Stimulated activated CD8-positive, alpha-beta memory T cell treated with anti-CD3 and anti-CD28 coated beads, Interleukin-7, amount 100 ng/mL, for 48 hours (primary cell): Measurements from ENCODE around the gene CROCC2.
A peak's percentile ranks its signal among the peaks of the same experiment; 100 is the strongest.

Source experiments
- DNase-seq, 2 donors: peaks; one replicate each; pipeline ENCODE4 v3.0.0-alpha.2; 2020; ENCODE audit warnings: low read depth in 1 of 2; ENCODE audit errors: extremely low read depth in 1 of 2

Gene CROCC2

DNA sequence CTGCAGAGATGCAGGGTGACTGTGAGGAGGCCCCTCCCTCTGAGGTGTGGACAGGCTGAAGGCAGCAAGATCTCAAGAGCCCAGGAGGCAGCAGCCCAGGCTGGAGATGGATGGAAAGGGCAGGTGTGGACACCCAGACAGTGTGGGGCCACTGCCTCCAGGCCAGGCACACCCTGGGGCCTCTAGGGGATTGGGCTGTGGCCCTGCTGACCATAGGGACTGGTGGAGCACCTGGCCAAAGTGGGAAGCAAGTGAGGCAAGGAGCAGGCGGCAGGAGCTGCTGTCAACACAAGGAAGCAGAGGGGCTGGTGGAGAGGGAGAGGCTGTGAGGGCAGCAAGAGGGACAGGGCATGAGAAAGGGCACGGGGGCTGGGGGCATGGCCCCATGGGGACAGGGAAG lies 103.1 kb downstream of the CROCC2 start:
- DNase-seq, result no peak

DNA sequence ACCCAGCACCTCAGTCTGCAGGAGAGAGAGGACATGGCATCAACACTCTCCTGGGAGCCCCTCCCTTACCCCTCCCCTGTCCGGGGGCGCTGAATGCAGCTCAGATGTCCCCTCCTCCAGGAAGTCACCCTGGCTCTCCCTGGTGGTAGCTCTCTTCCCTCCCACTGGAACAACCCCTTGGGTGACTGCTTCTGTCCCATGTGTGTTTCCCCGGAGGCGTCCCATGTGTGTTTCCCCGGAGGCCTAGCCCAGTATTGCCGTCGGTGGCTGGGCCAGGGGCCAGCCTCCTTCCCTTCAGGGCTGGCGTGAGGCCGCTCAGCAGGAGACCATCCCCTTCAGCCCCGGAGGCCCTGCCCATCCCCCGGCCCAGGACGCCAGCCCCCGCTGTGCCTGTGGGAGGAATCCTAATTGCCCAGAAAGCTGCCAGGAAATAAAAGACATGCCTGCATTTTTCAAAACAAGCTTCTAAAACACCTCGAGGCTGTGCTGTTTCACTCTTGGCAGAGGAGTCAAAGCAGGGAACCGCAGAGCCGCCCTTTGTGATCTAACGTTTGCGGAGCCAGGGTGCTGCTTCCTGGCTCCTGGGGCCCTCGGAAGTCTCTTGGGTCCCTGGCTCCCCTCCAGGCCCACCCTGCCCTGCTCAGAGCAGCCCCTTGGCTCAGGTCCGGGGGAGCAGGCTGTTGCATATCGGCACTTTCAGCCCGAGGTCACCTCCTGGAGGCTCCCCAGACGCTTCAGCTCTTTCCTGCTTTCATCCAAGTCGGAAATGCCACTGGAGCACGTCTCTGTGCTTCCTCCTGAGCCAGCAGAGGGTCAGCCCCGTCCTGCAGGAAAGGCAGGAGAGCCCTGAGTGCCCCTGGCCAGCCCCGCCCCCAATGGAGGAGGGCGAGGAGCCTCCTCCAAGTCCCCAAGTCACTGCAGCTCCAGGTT lies 103.7 kb downstream of the CROCC2 start:
- peak in 1 of 2 donors; percentile 29 for DNase-seq

DNA sequence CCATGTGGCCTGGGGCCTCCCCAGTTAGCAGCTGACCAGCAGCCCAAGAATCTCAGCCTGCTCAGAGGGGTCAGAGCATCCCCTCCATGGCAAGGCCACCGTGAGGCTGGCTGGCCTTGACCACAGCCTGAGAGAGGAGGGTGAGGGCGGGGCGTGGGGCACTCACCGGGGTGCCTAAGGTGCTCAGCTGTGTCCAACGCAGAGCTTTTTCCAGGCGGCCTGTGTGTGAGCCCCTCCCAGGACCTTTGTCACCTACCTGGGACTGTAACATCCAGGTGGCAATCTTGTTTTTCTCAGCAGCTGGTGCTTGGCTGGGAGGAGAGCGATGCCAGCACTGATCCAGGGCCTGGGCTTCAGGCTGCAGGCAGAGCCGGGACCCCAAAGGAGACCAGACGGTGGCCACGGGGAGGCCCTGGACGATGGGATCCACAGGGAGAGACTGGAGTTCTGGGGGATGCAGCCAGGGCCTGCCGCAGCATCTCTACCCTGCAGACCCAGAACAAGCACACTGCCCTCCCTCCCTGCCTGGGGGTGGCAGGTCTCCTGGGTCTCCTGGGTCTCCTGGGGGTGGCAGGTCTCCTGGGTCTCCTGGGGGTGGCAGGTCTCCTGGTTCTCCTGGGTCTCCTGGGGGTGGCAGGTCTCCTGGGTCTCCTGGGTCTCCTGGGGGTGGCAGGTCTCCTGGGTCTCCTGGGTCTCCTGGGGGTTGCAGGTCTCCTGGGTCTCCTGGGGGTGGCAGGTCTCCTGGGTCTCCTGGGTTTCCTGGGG lies 104.6 kb downstream of the CROCC2 start:
- DNase-seq, result no peak

DNA sequence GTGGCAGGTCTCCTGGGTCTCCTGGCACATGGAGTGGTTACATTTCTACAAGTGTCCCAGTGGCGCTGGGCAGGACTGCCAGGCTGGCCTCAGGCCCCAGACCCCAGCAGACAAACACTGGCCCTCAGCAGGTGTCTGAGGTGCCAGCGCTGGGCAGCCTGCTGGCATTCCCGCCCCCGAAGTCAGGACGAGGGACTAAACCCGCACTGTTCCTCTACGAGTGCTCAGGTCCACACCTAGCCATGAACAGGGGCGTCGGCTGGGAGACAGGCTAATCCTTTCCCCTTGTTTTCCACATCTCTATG lies 105.1 kb downstream of the CROCC2 start:
- DNase-seq, result no peak

DNA sequence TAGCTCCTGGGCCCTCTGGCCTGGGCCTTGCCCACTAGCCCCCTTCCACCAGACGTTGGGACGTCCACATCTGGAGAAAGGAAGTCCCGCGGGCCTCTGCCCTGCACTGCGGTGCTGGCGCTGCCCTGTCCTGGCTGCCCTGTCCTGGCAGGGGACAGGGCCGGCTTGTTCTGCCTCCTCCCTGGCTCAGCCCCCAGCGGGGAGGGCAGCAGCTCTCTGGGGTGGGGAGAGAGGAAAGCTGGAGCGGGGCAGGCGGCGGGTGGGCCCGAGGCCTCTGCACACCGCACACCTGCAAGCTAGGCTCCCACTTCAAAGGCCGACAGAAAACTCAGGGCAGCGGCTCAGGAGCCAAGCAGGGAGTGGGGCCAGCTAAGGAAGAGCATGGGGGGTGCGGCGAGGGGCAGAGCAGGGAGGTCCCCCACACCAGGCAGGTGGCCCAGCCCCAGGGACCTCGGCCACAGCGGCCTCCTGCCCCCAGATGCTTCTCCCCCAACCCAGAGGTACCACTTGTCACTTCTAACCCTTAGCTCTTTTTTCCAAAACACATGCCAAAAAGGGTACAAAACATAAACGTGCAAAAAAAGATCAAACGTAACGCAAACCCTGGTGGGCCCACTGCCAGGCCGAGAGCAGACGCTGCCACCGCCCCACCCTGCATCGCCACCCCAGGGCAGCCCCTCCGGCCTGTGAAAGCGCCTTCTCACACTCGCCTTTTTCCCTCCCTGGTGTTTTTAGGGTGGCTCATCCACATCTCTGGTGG lies 105.8 kb downstream of the CROCC2 start:
- DNase-seq, result no peak

DNA sequence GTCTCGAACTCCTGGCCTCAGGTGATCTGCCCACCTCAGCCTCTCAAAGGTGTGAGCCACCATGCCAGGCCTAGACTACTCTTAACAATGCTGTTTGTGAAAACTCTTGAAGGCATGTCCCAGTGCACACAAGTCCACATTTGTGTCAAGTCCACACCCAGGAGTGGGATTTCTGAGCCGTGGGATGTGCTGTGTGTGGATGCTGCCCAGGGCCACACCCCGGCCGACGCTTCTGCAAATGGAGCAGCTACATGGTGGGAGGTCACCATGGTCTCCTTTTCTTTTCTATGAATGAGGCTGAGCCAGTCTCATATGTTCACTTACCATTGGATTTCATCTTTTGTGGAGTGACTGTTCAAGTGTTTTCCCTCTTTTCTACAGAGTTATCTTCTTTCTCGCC lies 108.1 kb downstream of the CROCC2 start:
- no peak for DNase-seq

DNA sequence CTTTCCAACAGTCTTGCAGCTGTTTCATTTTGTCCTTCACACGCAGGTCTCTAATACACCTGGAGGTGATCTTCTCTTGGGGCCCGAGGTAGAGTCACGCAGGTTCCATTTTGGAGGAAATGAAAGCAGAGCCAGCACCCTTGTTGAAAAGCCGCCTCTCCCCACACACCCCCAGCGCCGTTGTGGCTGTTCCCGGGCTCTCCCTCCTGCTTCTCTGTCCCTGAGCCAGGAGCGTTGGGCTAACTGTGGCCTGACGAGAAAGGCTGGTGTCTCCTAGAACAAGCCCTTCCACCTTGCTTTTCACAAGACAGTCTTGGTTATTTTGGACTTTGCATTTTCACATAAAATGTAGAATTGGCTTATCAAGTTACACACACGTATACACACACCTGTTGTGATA lies 108.6 kb downstream of the CROCC2 start:
- DNase-seq, result no peak

DNA sequence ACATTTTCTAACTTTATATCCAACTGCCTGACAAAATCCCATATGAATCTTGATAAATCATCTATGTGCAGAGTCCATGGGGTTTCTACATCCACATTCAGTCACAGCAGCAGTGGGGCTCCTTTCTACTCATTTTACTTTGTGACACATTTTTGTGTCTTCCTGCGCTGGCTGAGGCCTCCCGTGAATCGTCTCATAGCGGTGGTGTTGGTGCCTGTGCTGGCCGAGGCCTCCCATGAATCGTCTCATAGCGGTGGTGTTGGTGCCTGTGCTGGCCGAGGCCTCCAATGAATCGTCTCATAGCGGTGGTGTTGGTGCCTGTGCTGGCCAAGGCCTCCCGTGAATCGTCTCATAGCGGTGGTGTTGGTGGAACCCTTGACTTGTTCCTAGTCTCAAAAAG lies 109.3 kb downstream of the CROCC2 start:
- no peak for DNase-seq

DNA sequence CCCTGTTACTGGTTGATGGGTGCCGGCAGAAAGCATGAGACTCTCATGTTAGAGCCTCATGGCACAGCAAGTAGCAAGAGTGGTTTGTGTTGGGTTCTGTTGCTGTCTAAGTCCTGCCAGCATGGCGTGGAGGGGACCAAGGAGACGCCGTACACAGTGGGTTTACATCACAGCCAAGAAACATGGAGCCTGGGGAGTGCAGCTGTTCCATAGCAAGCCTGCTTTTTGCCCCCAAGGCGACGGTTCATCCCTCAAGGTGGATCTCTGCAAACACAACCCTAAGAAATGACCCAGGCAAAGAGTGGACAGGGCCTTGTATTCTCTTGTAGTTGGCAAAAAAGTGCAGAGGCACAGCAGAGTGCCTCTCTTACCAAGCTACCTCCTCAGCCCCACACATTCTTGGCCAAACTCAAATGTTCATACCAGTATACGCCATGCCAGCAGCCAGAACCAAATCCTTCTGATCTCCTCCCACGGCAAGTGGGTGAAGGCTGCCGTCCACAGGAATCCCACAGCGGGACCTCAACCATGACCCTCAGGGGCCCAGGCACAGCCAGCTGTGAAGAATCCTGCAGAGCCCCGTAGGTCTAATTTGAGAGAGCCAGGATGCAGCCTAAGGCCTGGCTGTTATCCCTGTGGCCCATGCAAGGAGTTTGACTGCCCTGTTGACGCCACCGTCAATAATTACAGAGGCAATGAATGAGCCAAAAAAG lies 111.2 kb downstream of the CROCC2 start:
- DNase-seq, result no peak

DNA sequence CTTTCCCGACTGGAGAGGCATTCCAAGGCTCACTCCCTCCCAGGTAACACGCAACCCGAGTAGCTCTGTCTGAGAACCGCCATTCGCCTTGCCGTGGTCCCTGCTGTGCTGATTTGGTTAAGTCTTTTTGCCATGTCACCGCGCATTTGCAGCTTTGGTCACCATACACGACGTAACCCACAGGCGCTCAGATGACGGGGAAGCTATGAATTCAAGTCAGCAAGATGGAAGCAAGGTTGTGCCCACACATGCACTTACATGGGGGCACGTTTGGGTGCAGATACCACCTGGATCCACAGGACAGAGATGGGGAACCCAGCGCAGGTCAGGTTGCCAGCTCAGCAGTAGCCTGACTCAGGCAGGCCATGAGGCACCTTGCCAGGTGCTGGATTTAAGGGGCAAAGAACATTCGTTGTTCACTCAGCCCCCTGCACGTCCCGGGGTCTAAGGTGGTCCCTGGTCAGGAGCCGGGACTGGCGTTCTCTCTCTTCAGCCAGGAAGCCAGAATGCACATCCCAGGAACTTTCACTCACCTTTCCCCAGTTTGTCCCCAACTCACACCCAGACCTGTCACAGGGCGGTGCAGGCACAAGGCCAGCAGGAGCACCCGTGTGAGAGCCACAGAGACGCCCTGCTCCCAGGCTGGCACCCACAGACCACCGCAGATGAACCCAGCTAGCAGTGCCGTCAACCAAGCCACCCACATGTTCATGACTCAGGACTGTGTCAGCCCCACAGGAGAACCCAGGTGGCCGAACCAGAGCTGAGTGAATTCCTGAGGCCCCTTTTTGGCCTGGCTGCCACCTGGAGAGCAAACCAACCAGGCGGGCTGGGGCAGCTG lies 112.1 kb downstream of the CROCC2 start:
- no peak for DNase-seq

DNA sequence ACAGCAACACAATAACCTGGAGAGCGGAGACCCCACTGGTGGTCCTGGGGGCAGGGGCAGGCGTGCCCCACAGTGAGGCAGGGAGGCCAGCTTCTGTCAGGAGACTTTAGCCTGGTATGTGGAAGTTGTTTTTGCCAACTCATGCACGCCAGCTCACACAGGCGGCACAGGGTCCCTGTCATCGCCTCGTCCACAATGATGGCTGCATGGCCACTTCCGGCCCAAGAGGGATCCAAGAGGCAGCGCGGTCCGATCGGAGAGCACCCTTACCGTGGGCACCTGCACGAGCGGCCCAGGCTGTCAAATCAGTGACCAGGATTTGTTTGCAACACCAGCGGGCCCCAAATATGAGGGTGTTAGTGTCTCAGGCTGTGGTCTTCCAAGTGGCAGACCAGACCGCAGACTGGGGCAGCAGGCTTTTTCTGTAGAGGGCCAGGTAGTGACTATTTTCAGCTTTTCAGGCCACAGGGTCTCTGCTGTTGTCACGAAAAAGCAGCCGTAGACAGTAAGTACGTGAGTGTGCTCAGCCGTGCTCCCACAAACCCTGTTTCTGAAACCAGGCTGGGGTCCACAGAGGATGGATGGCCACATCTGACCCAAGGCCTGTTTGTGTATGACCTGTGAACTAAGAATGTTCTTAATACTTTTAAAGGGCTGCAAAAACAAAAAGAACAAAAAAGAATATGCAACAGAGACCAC lies 113.5 kb downstream of the CROCC2 start:
- no peak for DNase-seq

DNA sequence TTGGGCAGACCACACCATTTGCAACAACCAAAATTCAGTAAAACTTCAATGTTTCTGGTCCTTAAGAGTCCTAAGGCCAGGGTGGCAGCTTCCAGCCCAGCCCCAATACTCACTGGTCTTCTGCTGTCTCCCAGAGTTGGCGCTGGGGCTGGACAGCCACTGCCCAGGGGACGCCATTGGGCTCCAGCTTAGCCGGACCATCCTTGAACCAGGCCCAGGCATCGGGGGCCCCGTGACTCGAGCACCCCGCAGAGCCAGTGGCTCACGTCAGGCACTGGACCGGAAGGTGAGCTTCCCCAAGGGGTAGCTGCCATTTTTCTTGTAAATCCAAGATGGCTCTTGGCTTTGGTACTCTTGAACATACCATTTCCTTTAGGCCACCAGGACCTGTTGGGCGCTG lies 114.1 kb downstream of the CROCC2 start:
- DNase-seq, result no peak

DNA sequence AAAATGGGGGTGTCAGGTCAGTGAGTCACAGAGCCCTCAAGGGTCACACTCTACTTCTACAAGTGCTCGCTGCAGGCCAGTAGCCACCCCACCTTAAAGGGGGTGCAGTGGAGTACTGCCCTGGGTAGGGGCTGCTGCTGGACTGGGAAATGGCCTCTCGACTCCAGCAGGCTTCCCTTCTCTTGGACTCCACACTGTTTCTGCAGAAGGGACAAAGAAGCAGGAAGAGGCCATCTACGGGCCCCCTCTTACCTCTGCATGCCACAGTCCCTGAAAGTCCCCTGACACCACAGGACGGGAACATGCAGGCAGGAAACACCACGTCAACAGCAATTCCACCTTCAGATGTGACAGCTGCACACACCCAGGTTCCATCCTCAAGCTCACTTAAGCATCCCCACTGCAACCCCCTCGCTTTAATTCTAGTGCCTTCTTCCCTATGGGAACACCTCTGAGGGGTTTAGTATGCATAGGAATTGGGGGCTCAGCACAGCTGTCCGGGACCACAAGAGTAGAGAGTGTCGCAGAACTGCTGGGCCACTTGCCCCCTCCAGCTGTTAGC lies 114.6 kb downstream of the CROCC2 start:
- DNase-seq, result no peak

DNA sequence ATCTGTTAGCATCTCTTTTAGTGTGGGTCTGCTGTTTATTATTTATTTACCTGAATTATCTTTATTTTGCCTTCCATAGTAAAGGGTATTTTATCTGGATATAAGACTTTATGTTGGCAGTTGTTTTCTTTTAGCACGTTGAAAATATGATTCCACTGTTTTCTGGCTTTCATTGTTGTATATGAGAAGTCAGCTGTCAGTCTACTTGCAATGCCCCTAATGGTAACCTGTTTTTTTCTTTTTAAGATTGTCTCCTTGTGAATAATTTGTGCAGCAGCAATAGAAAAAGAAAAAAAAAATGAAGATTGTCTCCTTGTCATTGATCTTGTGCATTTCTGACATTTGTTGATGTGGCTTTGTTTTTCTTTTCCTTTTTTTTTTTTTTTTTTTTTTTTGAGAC lies 119.5 kb downstream of the CROCC2 start:
- DNase-seq, result no peak

DNA sequence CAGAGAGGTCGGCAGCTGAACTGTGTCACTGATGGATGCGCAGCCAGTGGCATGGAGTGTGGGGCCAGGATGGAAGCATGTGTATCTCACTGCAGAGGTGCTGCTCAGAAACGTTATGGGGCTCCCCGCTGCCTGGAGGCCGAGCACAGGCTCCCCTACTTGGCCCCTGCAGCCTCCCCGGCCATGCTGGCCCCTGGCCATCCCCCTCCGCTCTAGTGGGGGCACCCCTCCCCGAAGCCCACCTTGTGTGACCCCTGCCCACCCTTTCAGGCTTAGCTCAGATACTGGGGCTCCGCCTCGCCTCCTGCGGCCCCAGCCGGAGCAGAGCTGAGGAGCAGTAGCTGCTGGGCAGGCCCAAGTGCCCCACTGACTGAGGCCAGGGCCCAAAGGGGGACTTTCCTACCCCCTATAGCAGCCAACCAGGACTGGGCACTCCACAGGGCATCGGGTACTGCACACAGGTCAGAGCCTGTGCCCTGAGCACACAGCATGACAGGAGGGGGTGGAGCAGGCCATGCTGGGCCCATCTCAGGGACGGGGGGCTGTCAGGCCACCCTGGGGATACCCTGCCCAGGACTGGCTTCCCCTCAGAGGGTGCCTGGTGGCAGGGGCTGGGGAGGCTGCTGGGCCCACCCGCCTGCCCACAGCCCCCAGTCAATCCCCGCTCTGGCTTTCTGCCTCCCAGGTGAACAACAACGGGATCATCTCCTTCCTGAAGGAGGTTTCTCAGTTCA lies 123.6 kb downstream of the CROCC2 start:
- DNase-seq, result no peak

DNA sequence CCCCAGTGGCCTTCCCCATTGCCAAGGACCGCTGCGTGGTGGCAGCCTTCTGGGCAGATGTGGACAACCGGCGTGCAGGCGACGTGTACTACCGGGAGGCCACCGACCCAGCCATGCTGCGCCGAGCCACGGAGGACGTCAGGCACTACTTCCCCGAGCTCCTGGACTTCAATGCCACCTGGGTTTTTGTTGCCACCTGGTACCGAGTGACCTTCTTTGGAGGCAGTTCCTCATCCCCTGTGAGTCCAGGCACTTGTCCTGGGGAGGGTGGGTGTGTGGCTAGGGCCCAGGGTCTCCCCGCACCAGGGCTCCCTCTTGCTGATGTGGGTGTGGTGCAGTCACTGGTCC lies 124.2 kb downstream of the CROCC2 start:
- DNase-seq, result no peak

DNA sequence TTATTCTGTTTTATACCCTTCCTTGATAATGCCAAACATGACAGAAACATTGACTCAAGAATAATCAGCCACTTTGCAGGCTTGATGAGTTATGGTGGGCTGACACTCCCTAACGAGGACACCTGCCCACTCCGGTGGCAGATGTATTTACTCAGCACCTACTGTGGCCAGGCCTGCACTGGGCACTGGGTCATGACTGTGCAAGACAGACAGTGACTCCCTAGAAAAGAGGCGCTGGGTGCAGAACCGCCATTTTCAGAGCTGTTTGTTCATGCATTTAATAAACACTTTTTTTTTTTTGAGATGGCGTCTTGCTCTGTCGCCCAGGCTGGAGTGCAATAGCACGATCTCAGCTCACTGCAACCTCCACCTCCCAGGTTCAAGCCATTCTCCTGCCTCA lies 124.7 kb downstream of the CROCC2 start:
- DNase-seq, result no peak

DNA sequence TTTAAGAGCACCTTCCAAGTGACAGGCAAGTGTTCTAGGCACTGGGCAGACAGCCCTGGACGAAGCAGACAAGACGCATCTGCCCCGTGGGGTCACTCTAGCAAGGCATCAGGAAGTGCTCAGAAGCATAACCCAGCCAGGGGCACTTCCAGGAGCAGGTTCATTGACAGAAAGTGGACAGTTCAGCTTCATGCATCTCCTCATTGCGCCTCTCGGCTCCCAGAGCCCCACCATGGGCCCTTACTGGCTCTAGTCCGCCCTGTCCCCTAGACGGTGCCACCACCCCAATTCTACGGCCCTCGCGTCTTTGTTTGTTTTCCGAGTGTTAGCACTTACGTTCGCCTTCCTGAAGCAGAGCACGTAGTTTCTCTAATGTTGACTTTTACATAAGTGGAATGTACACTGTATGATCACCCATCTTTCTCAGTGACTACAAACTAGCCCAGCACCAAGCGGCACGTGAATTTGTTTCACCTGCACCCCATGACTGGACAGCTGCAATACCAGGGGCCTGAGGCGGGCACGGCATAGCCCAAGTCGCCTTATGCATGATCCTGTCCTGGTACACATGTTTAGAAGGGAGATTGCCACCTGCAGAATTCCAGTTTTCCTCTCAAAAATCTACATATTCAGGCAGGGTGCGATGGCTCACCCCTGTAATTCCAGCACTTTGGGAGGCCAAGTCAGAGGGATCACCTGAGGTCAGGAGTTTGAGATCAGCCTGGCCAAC lies 125.5 kb downstream of the CROCC2 start:
- DNase-seq, result no peak
